Measurements from ENCODE around the gene ARF6. TPM values are rescaled to one million over a fixed set of nuclear protein-coding genes. Genes with fewer than 3 reads are reported as not detected.
"Not testable (repeated sequence)": the region's sequence is repeated elsewhere in the genome, so short reads cannot be mapped to it uniquely, and the experiment has no call there.

Gene ARF6
- total RNA-seq, 1 donor from 2014 or later, result 31.5 TPM

DNA sequence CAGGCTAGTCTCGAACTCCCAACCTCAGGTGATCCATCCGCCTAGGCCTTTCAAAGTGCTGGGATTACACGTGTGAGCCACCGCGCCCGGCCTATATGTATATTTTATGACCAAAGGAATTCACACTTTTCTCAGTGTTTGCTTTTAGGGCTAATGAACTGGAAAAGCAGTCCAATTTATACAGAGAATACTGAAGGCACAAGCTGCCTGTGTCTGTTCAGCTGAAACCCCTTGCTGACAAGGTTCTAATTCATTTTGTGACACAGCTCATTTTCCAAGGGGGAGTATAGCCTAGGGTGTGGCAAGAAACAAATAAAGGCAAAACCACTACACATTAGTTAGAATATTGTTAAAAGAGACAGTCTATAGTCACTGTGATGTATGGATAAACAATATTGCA is 22.0 kb upstream of the ARF6 start:
- Histone ChIP-seq H3K9me3 (no peaks in the 10 kb centered on the region), H3K4me1 (peaks cover 0 to 3% of the 10 kb centered on the region in 2 donors), H3K36me3 (no peaks in the 10 kb centered on the region), H3K27me3 (no peaks in the 10 kb centered on the region), H3K27ac (no peak overlapping the region), H3K4me3 (no peak overlapping the region)
- intact Hi-C loops (cut with DNase I), result no loop called here
- no peak for TF ChIP-seq CTCF (IDR thresholded peaks at IDR 0.05)
- DNase-seq (ENCODE audit: low spot score in 2 of 2), result no peak

DNA sequence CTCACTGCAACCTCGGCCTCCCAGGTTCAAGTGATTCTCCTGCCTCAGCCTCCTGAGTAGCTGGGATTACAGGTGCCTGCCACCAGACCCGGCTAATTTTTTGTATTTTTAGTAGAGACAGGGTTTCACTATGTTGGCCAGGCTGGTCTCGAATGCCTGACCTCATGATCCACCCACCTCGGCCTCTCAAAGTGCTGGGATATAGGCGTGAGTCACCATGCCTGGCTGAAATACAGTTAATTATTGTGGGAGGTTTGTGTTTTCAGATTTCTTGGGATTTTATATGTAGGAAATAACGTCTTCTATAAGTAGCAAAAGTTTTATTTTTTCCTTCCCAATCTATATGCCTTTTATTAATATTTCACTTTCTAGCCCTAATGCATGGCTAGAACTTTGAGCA is 19.3 kb upstream of the ARF6 start:
- H3K27ac ChIP-seq; H3K4me3 ChIP-seq; H3K9me3 ChIP-seq; DNase-seq (ENCODE audit: low spot score in 2 of 2); intact Hi-C loops (cut with DNase I); H3K27me3 ChIP-seq; H3K36me3 ChIP-seq; H3K4me1 ChIP-seq: not testable (repeated sequence)

- Histone ChIP-seq H3K9me3 (no peaks in the 10 kb centered on the region), H3K27me3 (no peaks in the 10 kb centered on the region), H3K27ac (no peak overlapping the region), H3K4me3 (no peak overlapping the region), H3K4me1 (peaks cover 0 to 3% of the 10 kb centered on the region in 2 donors), H3K36me3 (no peaks in the 10 kb centered on the region)
- intact Hi-C loops (cut with DNase I), result loop anchor here (5.0 kb wide), 1 partner anchor 72 kb away; no protein-coding TSS in a partner anchor
- DNase-seq (ENCODE audit: low spot score in 2 of 2), result no peak
- no peak for TF ChIP-seq CTCF (IDR thresholded peaks at IDR 0.05)
Measured at GRCh38 chr14:49875640-49876198, 17.2 kb upstream of the ARF6 start.

DNA sequence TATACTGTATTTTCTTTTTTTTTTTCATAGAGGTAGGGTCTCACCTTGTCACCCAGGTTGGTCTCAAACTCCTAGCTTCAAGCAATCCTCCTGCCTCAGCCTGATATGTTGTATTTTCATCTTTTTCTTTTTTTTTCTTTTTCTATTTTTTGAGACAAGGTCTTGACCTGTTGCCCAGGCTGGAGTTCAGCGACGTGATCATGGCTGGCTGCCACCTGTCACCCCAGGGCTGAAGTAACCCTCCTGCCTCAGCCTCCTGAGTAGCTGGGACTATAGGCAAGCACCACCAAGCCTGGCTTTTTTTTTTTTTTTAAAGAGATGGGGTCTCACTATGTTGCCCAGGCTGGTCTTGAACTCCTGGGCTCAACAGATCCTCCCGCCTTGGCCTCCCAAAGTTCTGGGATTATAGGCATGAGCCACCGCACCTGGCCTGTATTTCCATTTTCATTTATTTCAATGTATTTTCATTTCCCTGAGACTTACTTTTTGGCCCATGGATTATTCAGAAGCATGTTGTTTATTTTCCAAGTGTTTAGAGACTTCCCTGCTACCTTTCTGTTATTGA is 16.2 kb upstream of the ARF6 start:
- no peak overlapping the region for H3K27ac ChIP-seq
- peaks cover 0 to 3% of the 10 kb centered on the region in 2 donors for H3K4me1 ChIP-seq
- no peaks in the 10 kb centered on the region for H3K36me3 ChIP-seq
- no peak for DNase-seq (ENCODE audit: low spot score in 2 of 2)
- H3K9me3 ChIP-seq, result no peaks in the 10 kb centered on the region
- H3K27me3 ChIP-seq, result no peaks in the 10 kb centered on the region
- intact Hi-C loops (cut with DNase I), result loop anchor here (5.0 kb wide), 1 partner anchor 71 kb away; no protein-coding TSS in a partner anchor
- H3K4me3 ChIP-seq, result no peak overlapping the region
- no peak for TF ChIP-seq CTCF (IDR thresholded peaks at IDR 0.05)

GRCh38 chr14:49879646-49880204 is 13.2 kb upstream of the ARF6 start:
- Histone ChIP-seq H3K36me3 (no peaks in the 10 kb centered on the region), H3K27ac (no peak overlapping the region), H3K9me3 (no peaks in the 10 kb centered on the region), H3K4me1 (peaks cover 0 to 3% of the 10 kb centered on the region in 2 donors), H3K4me3 (no peak overlapping the region), H3K27me3 (no peaks in the 10 kb centered on the region)
- TF ChIP-seq CTCF (IDR thresholded peaks at IDR 0.05), result peak; percentile 46 to 58 (median 54)
- DNase-seq (ENCODE audit: low spot score in 2 of 2), result no peak
- intact Hi-C loops (cut with DNase I), result loop anchor here (5.0 kb wide), 1 partner anchor 68 kb away; no protein-coding TSS in a partner anchor

GRCh38 chr14:49880267-49881064 is 12.4 kb upstream of the ARF6 start:
- H3K36me3 ChIP-seq, result no peaks in the 10 kb centered on the region
- H3K27ac ChIP-seq, result no peak overlapping the region
- no peak for TF ChIP-seq CTCF (IDR thresholded peaks at IDR 0.05)
- H3K4me3 ChIP-seq, result no peak overlapping the region
- peaks cover 0 to 3% of the 10 kb centered on the region in 2 donors for H3K4me1 ChIP-seq
- H3K27me3 ChIP-seq, result no peaks in the 10 kb centered on the region
- intact Hi-C loops (cut with DNase I), result no loop called here
- DNase-seq (ENCODE audit: low spot score in 2 of 2), result no peak
- H3K9me3 ChIP-seq, result no peaks in the 10 kb centered on the region

Data from ascending aorta (tissue), 2 donors.